Measurements from ENCODE around the gene ITPKB.

The ITPKB gene

DNA sequence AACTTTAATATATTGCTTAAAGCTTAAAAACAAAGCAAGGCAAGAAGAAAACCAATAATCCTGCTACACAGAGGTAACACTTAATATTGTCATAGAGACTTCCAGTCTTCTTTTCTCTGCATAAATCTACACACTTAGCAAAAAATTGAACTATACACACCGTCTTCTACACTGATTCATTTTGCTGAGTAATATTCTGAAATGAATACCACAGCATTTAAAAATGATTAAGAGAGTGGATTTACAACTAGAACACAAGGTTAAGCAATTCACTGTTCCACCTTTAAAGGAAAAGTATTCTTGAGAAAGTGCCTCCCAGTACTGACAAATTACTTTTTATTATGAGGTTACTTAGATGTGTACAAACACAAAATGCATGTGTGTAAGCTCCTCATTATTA is 22.2 kb upstream of the ITPKB start:
- H3K4me2 ChIP-seq (ENCODE audit: insufficient read depth, low read length, poor library complexity, severe bottlenecking), result no peak overlapping the region
- H3K9me3 ChIP-seq (replicated peaks in 1 of 2; ENCODE audit: control insufficient read depth in 2 of 2, insufficient read depth in 1 of 2, low read depth in 1 of 2, low read length in 2 of 2), result no peaks in the 10 kb centered on the region
- no peak overlapping the region for H3K9ac ChIP-seq (ENCODE audit: low read depth, low read length, poor library complexity)
- H3K27ac ChIP-seq (replicated peaks; ENCODE audit: low read length), result no peak overlapping the region
- no CpG with 5 or more reads among the region's 1 CpG for WGBS, 2 donors (ENCODE audit: extremely low coverage in 2 of 2, insufficient read length in 2 of 2, insufficient replicate concordance in 1 of 2)
- H2BK120ac ChIP-seq (ENCODE audit: low read depth, low read length), result no peak overlapping the region
- no peak overlapping the region for H4K91ac ChIP-seq (ENCODE audit: low read depth, low read length, poor library complexity)
- no peaks in the 10 kb centered on the region for H3K36me3 ChIP-seq (replicated peaks in 1 of 2; ENCODE audit: control insufficient read depth in 2 of 2, insufficient read depth in 2 of 2, low read length in 2 of 2)
- H3K23ac ChIP-seq (ENCODE audit: low read depth, low read length, poor library complexity), result no peak overlapping the region
- no peak overlapping the region for H2AFZ ChIP-seq (ENCODE audit: low read length)
- no peak overlapping the region for H3K14ac ChIP-seq (ENCODE audit: low read length)
- no peak for DNase-seq (ENCODE audit: low spot score)
- H2AK5ac ChIP-seq (ENCODE audit: low read depth, low read length), result no peak overlapping the region
- no peak overlapping the region for H2BK15ac ChIP-seq (ENCODE audit: low read length)
- no peak overlapping the region for H3K18ac ChIP-seq (ENCODE audit: low read length)
- no peaks in the 10 kb centered on the region for H3K79me1 ChIP-seq (ENCODE audit: low read depth, low read length)
- H3K4me1 ChIP-seq (ENCODE audit: control insufficient read depth in 2 of 2, insufficient read depth in 1 of 2, low read depth in 1 of 2, low read length in 2 of 2), result no peaks in the 10 kb centered on the region
- peaks cover 0 to 15% (median 0%) of the 10 kb centered on the region in 3 experiments for H3K27me3 ChIP-seq (ENCODE audit: control insufficient read depth in 3 of 3, insufficient read depth in 3 of 3, low read depth in 1 of 3, low read length in 3 of 3)
- no peak overlapping the region for H4K8ac ChIP-seq (ENCODE audit: low read depth, low read length)
- no peak overlapping the region for H2BK12ac ChIP-seq (ENCODE audit: low read length)
- H3K4me3 ChIP-seq (ENCODE audit: low read length in 2 of 2), result no peak overlapping the region
- H3K4ac ChIP-seq (ENCODE audit: low read length), result no peak overlapping the region
- no peak overlapping the region for H2BK5ac ChIP-seq (ENCODE audit: low read length)

- H4K91ac ChIP-seq (ENCODE audit: low read depth, low read length, poor library complexity), result no peak overlapping the region
- no peak overlapping the region for H3K4ac ChIP-seq (ENCODE audit: low read length)
- H3K27me3 ChIP-seq (ENCODE audit: control insufficient read depth in 3 of 3, insufficient read depth in 3 of 3, low read depth in 1 of 3, low read length in 3 of 3), result peaks cover 0 to 6% (median 0%) of the 10 kb centered on the region in 3 experiments
- DNase-seq (ENCODE audit: low spot score), result no peak
- no peaks in the 10 kb centered on the region for H3K79me1 ChIP-seq (ENCODE audit: low read depth, low read length)
- H2BK15ac ChIP-seq (ENCODE audit: low read length), result no peak overlapping the region
- H3K14ac ChIP-seq (ENCODE audit: low read length), result no peak overlapping the region
- no peak overlapping the region for H3K4me2 ChIP-seq (ENCODE audit: insufficient read depth, low read length, poor library complexity, severe bottlenecking)
- no peak overlapping the region for H2BK5ac ChIP-seq (ENCODE audit: low read length)
- H4K8ac ChIP-seq (ENCODE audit: low read depth, low read length), result no peak overlapping the region
- no peak overlapping the region for H3K27ac ChIP-seq (replicated peaks; ENCODE audit: low read length)
- no peak overlapping the region for H3K9ac ChIP-seq (ENCODE audit: low read depth, low read length, poor library complexity)
- no peak overlapping the region for H2BK120ac ChIP-seq (ENCODE audit: low read depth, low read length)
- H2AFZ ChIP-seq (ENCODE audit: low read length), result no peak overlapping the region
- no CpG with 5 or more reads among the region's 9 CpGs for WGBS, 2 donors (ENCODE audit: extremely low coverage in 2 of 2, insufficient read length in 2 of 2, insufficient replicate concordance in 1 of 2)
- no peaks in the 10 kb centered on the region for H3K9me3 ChIP-seq (replicated peaks in 1 of 2; ENCODE audit: control insufficient read depth in 2 of 2, insufficient read depth in 1 of 2, low read depth in 1 of 2, low read length in 2 of 2)
- H2AK5ac ChIP-seq (ENCODE audit: low read depth, low read length), result no peak overlapping the region
- no peaks in the 10 kb centered on the region for H3K4me1 ChIP-seq (ENCODE audit: control insufficient read depth in 2 of 2, insufficient read depth in 1 of 2, low read depth in 1 of 2, low read length in 2 of 2)
- H3K4me3 ChIP-seq (ENCODE audit: low read length in 2 of 2), result no peak overlapping the region
- H2BK12ac ChIP-seq (ENCODE audit: low read length), result no peak overlapping the region
- H3K18ac ChIP-seq (ENCODE audit: low read length), result no peak overlapping the region
- no peaks in the 10 kb centered on the region for H3K36me3 ChIP-seq (replicated peaks in 1 of 2; ENCODE audit: control insufficient read depth in 2 of 2, insufficient read depth in 2 of 2, low read length in 2 of 2)
- H3K23ac ChIP-seq (ENCODE audit: low read depth, low read length, poor library complexity), result no peak overlapping the region
These were observed 15.9 kb upstream of the ITPKB start for GRCh38 chr1:226754793-226755533.

GRCh38 chr1:226754097-226754496 is 15.0 kb upstream of the ITPKB start:
- Histone ChIP-seq H4K8ac (ENCODE audit: low read depth, low read length) (no peak overlapping the region), H3K9ac (ENCODE audit: low read depth, low read length, poor library complexity) (no peak overlapping the region), H2BK5ac (ENCODE audit: low read length) (no peak overlapping the region), H3K4me2 (ENCODE audit: insufficient read depth, low read length, poor library complexity, severe bottlenecking) (no peak overlapping the region), H3K18ac (ENCODE audit: low read length) (no peak overlapping the region), H3K4ac (ENCODE audit: low read length) (no peak overlapping the region), H3K23ac (ENCODE audit: low read depth, low read length, poor library complexity) (peak overlapping the region; percentile 34), H2BK15ac (ENCODE audit: low read length) (no peak overlapping the region), H2AK5ac (ENCODE audit: low read depth, low read length) (no peak overlapping the region), H2AFZ (ENCODE audit: low read length) (peak overlapping the region; percentile 48), H3K9me3 (replicated peaks in 1 of 2; ENCODE audit: control insufficient read depth in 2 of 2, insufficient read depth in 1 of 2, low read depth in 1 of 2, low read length in 2 of 2) (no peaks in the 10 kb centered on the region), H3K14ac (ENCODE audit: low read length) (no peak overlapping the region), H2BK120ac (ENCODE audit: low read depth, low read length) (no peak overlapping the region), H3K4me3 (ENCODE audit: low read length in 2 of 2) (peak overlapping the region in 1 of 2 donors; percentile 36), H3K27ac (replicated peaks; ENCODE audit: low read length) (no peak overlapping the region), H4K91ac (ENCODE audit: low read depth, low read length, poor library complexity) (no peak overlapping the region), H3K4me1 (ENCODE audit: control insufficient read depth in 2 of 2, insufficient read depth in 1 of 2, low read depth in 1 of 2, low read length in 2 of 2) (no peaks in the 10 kb centered on the region), H3K27me3 (ENCODE audit: control insufficient read depth in 3 of 3, insufficient read depth in 3 of 3, low read depth in 1 of 3, low read length in 3 of 3) (peaks cover 0 to 6% (median 0%) of the 10 kb centered on the region in 3 experiments), H3K79me1 (ENCODE audit: low read depth, low read length) (no peaks in the 10 kb centered on the region), H2BK12ac (ENCODE audit: low read length) (no peak overlapping the region), H3K36me3 (replicated peaks in 1 of 2; ENCODE audit: control insufficient read depth in 2 of 2, insufficient read depth in 2 of 2, low read length in 2 of 2) (no peaks in the 10 kb centered on the region)
- no CpG with 5 or more reads among the region's 7 CpGs for WGBS, 2 donors (ENCODE audit: extremely low coverage in 2 of 2, insufficient read length in 2 of 2, insufficient replicate concordance in 1 of 2)
- no peak for DNase-seq (ENCODE audit: low spot score)

DNA sequence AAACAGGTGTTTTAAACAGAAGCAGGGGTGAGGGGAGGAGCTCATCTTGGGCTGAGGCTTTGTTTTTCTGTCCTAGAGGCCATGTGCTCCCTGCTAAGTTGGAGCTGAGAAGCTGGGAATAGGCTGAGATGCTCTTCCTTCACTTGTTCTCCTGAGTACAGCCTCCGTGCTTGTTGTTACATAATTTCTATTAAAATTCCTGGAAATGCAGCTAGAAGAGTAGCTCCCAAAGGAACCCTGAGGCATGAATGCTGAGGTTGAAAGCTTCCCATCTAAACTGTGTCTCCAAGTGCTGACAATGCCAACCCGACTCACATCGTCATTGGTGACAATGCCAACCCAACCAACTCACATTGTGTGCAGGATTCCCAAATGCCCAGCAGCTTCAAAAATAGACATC is 12.6 kb upstream of the ITPKB start:
- Histone ChIP-seq H3K27me3 (ENCODE audit: control insufficient read depth in 3 of 3, insufficient read depth in 3 of 3, low read depth in 1 of 3, low read length in 3 of 3) (peaks cover 0 to 12% (median 0%) of the 10 kb centered on the region in 3 experiments), H2AK5ac (ENCODE audit: low read depth, low read length) (no peak overlapping the region), H3K4me3 (ENCODE audit: low read length in 2 of 2) (no peak overlapping the region), H3K36me3 (replicated peaks in 1 of 2; ENCODE audit: control insufficient read depth in 2 of 2, insufficient read depth in 2 of 2, low read length in 2 of 2) (no peaks in the 10 kb centered on the region), H3K79me1 (ENCODE audit: low read depth, low read length) (no peaks in the 10 kb centered on the region), H2BK5ac (ENCODE audit: low read length) (no peak overlapping the region), H4K8ac (ENCODE audit: low read depth, low read length) (no peak overlapping the region), H3K9me3 (replicated peaks in 1 of 2; ENCODE audit: control insufficient read depth in 2 of 2, insufficient read depth in 1 of 2, low read depth in 1 of 2, low read length in 2 of 2) (no peaks in the 10 kb centered on the region), H3K4me1 (ENCODE audit: control insufficient read depth in 2 of 2, insufficient read depth in 1 of 2, low read depth in 1 of 2, low read length in 2 of 2) (no peaks in the 10 kb centered on the region), H4K91ac (ENCODE audit: low read depth, low read length, poor library complexity) (no peak overlapping the region), H3K18ac (ENCODE audit: low read length) (no peak overlapping the region), H3K27ac (replicated peaks; ENCODE audit: low read length) (no peak overlapping the region), H3K14ac (ENCODE audit: low read length) (no peak overlapping the region), H3K23ac (ENCODE audit: low read depth, low read length, poor library complexity) (no peak overlapping the region), H3K4me2 (ENCODE audit: insufficient read depth, low read length, poor library complexity, severe bottlenecking) (no peak overlapping the region), H2BK120ac (ENCODE audit: low read depth, low read length) (no peak overlapping the region), H3K9ac (ENCODE audit: low read depth, low read length, poor library complexity) (no peak overlapping the region), H2BK15ac (ENCODE audit: low read length) (no peak overlapping the region), H2AFZ (ENCODE audit: low read length) (no peak overlapping the region), H2BK12ac (ENCODE audit: low read length) (no peak overlapping the region), H3K4ac (ENCODE audit: low read length) (no peak overlapping the region)
- no CpG with 5 or more reads among the region's 3 CpGs for WGBS, 2 donors (ENCODE audit: extremely low coverage in 2 of 2, insufficient read length in 2 of 2, insufficient replicate concordance in 1 of 2)
- no peak for DNase-seq (ENCODE audit: low spot score)
